ENCODE measurements around the gene FDX1.

DNA sequence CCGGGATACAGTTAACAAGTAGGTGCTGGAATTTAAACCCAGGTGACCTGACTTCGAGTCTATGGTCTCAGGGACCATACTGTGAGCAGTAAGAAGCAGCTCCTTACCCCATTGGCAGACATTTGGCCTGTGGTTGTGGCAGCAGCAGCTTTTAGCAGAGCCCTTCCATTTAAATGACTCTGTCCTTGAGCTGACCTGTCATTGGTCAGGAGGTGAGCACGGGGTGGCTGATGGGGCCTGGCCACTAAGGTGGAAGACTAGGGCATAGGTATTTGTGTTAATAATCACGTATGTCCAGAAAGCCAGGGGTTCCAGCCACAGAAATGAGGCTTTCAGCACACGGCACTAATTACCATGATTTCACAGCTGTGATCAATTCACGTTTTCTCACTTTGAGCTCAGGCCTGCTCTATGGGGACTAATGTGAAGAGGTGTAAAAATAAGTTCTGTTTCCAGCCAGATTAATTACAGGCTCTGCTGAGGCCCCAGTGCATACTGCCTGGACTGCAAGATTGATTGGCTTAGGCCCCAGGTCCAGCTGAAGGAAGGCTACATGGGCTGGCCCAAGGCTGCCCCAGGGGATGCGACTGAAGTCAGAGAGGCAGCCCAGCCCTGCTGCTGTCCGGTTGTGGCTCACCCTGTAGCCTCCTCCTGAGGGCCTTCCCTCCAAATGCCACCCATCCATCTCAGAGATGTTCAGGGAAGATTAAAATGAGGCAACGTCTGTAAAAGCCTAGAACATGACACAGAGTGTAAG lies 76.0 kb downstream of the FDX1 start:
- TF ChIP-seq EZH2 (IDR thresholded peaks at IDR 0.05; ENCODE audit: borderline replicate concordance), result no peak
- TF ChIP-seq, protein P1, sequence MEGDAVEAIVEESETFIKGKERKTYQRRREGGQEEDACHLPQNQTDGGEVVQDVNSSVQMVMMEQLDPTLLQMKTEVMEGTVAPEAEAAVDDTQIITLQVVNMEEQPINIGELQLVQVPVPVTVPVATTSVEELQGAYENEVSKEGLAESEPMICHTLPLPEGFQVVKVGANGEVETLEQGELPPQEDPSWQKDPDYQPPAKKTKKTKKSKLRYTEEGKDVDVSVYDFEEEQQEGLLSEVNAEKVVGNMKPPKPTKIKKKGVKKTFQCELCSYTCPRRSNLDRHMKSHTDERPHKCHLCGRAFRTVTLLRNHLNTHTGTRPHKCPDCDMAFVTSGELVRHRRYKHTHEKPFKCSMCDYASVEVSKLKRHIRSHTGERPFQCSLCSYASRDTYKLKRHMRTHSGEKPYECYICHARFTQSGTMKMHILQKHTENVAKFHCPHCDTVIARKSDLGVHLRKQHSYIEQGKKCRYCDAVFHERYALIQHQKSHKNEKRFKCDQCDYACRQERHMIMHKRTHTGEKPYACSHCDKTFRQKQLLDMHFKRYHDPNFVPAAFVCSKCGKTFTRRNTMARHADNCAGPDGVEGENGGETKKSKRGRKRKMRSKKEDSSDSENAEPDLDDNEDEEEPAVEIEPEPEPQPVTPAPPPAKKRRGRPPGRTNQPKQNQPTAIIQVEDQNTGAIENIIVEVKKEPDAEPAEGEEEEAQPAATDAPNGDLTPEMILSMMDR (IDR thresholded peaks at IDR 0.05; ENCODE audit: poor library complexity), result no peak

All from hepatocyte (in vitro differentiated cells).